ENCODE results near the gene ITGA7.
A peak's percentile ranks its signal among the peaks of the same experiment; 100 is the strongest.
"Not testable (repeated sequence)": the region's sequence is repeated elsewhere in the genome, so short reads cannot be mapped to it uniquely, and the experiment has no call there.

Gene ITGA7

GRCh38 chr12:55651299-55651683 is 56.4 kb downstream of the ITGA7 start:
- Histone ChIP-seq H3K4me1 (ENCODE audit: control insufficient read depth, insufficient read depth, low read depth, low read length) (peaks cover 2% of the 10 kb centered on the region), H4K8ac (ENCODE audit: low read length) (no peak overlapping the region), H4K91ac (ENCODE audit: low read length) (no peak overlapping the region), H3K9ac (ENCODE audit: low read length) (no peak overlapping the region), H3K36me3 (ENCODE audit: control insufficient read depth in 1 of 2, insufficient read depth in 2 of 2, low read depth in 1 of 2, low read length in 2 of 2) (peaks cover 0 to 2% of the 10 kb centered on the region in 2 experiments), H2BK15ac (ENCODE audit: low read depth, poor library complexity, severe bottlenecking) (no peak overlapping the region), H3K9me3 (ENCODE audit: control insufficient read depth, low read length) (no peaks in the 10 kb centered on the region), H3K14ac (ENCODE audit: low read length in 2 of 2) (no peak overlapping the region), H3K4ac (ENCODE audit: low read depth in 1 of 2, low read length in 2 of 2) (no peak overlapping the region), H3K23ac (ENCODE audit: low read length in 2 of 2) (no peak overlapping the region), H3K27ac (ENCODE audit: low read length, poor library complexity, severe bottlenecking) (no peak overlapping the region), H2BK5ac (ENCODE audit: low read depth, low read length, poor library complexity, severe bottlenecking) (no peak overlapping the region), H3K4me2 (ENCODE audit: low read length, poor library complexity, severe bottlenecking) (no peak overlapping the region), H3K79me1 (replicated peaks; ENCODE audit: low read length, poor library complexity, severe bottlenecking) (no peaks in the 10 kb centered on the region), H3K27me3 (ENCODE audit: control insufficient read depth in 1 of 2, insufficient read depth in 1 of 2, low read length in 2 of 2) (no peaks in the 10 kb centered on the region), H3K4me3 (ENCODE audit: insufficient read depth in 1 of 2, low read depth in 1 of 2, low read length in 2 of 2) (no peak overlapping the region), H2AK5ac (ENCODE audit: low read length, severe bottlenecking) (no peak overlapping the region), H2BK120ac (ENCODE audit: low read depth, low read length) (no peak overlapping the region), H2BK12ac (ENCODE audit: low read length in 2 of 2) (no peak overlapping the region), H2AFZ (ENCODE audit: low read depth, low read length) (no peak overlapping the region), H3K18ac (ENCODE audit: low read depth in 1 of 2, low read length in 2 of 2) (no peak overlapping the region)
- 64% methylated on average over 4 of the region's 5 CpGs for WGBS
- no peak for DNase-seq

GRCh38 chr12:55650620-55651298 is 56.9 kb downstream of the ITGA7 start:
- H3K4me2 ChIP-seq (ENCODE audit: low read length, poor library complexity, severe bottlenecking); H2BK120ac ChIP-seq (ENCODE audit: low read depth, low read length); H3K4ac ChIP-seq (ENCODE audit: low read depth in 1 of 2, low read length in 2 of 2); H3K27me3 ChIP-seq (ENCODE audit: control insufficient read depth in 1 of 2, insufficient read depth in 1 of 2, low read length in 2 of 2); DNase-seq; H3K9me3 ChIP-seq (ENCODE audit: control insufficient read depth, low read length); H2BK12ac ChIP-seq (ENCODE audit: low read length in 2 of 2); H3K23ac ChIP-seq (ENCODE audit: low read length in 2 of 2); H2BK15ac ChIP-seq (ENCODE audit: low read depth, poor library complexity, severe bottlenecking); H3K4me1 ChIP-seq (ENCODE audit: control insufficient read depth, insufficient read depth, low read depth, low read length); H4K91ac ChIP-seq (ENCODE audit: low read length); H2AFZ ChIP-seq (ENCODE audit: low read depth, low read length); H3K14ac ChIP-seq (ENCODE audit: low read length in 2 of 2); H2BK5ac ChIP-seq (ENCODE audit: low read depth, low read length, poor library complexity, severe bottlenecking); H4K8ac ChIP-seq (ENCODE audit: low read length); H3K36me3 ChIP-seq (ENCODE audit: control insufficient read depth in 1 of 2, insufficient read depth in 2 of 2, low read depth in 1 of 2, low read length in 2 of 2); H3K18ac ChIP-seq (ENCODE audit: low read depth in 1 of 2, low read length in 2 of 2); H3K9ac ChIP-seq (ENCODE audit: low read length); H3K27ac ChIP-seq (ENCODE audit: low read length, poor library complexity, severe bottlenecking); H3K79me1 ChIP-seq (replicated peaks; ENCODE audit: low read length, poor library complexity, severe bottlenecking); H2AK5ac ChIP-seq (ENCODE audit: low read length, severe bottlenecking); H3K4me3 ChIP-seq (ENCODE audit: insufficient read depth in 1 of 2, low read depth in 1 of 2, low read length in 2 of 2): not testable (repeated sequence)
- WGBS = 68% methylated on average over 3 of the region's 4 CpGs

- Histone ChIP-seq H3K9me3 (ENCODE audit: control insufficient read depth, low read length) (no peaks in the 10 kb centered on the region), H2BK120ac (ENCODE audit: low read depth, low read length) (no peak overlapping the region), H2BK12ac (ENCODE audit: low read length in 2 of 2) (no peak overlapping the region), H3K18ac (ENCODE audit: low read depth in 1 of 2, low read length in 2 of 2) (no peak overlapping the region), H3K79me1 (replicated peaks; ENCODE audit: low read length, poor library complexity, severe bottlenecking) (no peaks in the 10 kb centered on the region), H3K9ac (ENCODE audit: low read length) (peak overlapping the region; percentile 70), H3K27ac (ENCODE audit: low read length, poor library complexity, severe bottlenecking) (no peak overlapping the region), H3K4ac (ENCODE audit: low read depth in 1 of 2, low read length in 2 of 2) (no peak overlapping the region), H3K4me2 (ENCODE audit: low read length, poor library complexity, severe bottlenecking) (no peak overlapping the region), H4K8ac (ENCODE audit: low read length) (no peak overlapping the region), H2AK5ac (ENCODE audit: low read length, severe bottlenecking) (no peak overlapping the region), H3K36me3 (ENCODE audit: control insufficient read depth in 1 of 2, insufficient read depth in 2 of 2, low read depth in 1 of 2, low read length in 2 of 2) (peaks cover 0 to 4% of the 10 kb centered on the region in 2 experiments), H3K4me3 (ENCODE audit: insufficient read depth in 1 of 2, low read depth in 1 of 2, low read length in 2 of 2) (no peak overlapping the region), H3K14ac (ENCODE audit: low read length in 2 of 2) (no peak overlapping the region), H3K23ac (ENCODE audit: low read length in 2 of 2) (no peak overlapping the region), H2BK15ac (ENCODE audit: low read depth, poor library complexity, severe bottlenecking) (no peak overlapping the region), H4K91ac (ENCODE audit: low read length) (no peak overlapping the region), H2BK5ac (ENCODE audit: low read depth, low read length, poor library complexity, severe bottlenecking) (no peak overlapping the region), H2AFZ (ENCODE audit: low read depth, low read length) (no peak overlapping the region), H3K4me1 (ENCODE audit: control insufficient read depth, insufficient read depth, low read depth, low read length) (peaks cover 5% of the 10 kb centered on the region), H3K27me3 (ENCODE audit: control insufficient read depth in 1 of 2, insufficient read depth in 1 of 2, low read length in 2 of 2) (no peaks in the 10 kb centered on the region)
- no peak for DNase-seq
- WGBS = 93% methylated on average over 5 of the region's 5 CpGs
Measured at GRCh38 chr12:55647027-55647426, 60.7 kb downstream of the ITGA7 start.

GRCh38 chr12:55644591-55644990 is 63.1 kb downstream of the ITGA7 start:
- Histone ChIP-seq H2AK5ac (ENCODE audit: low read length, severe bottlenecking) (no peak overlapping the region), H2AFZ (ENCODE audit: low read depth, low read length) (no peak overlapping the region), H3K4me2 (ENCODE audit: low read length, poor library complexity, severe bottlenecking) (no peak overlapping the region), H3K27me3 (ENCODE audit: control insufficient read depth in 1 of 2, insufficient read depth in 1 of 2, low read length in 2 of 2) (peaks cover 15 to 19% of the 10 kb centered on the region in 2 experiments), H3K79me1 (replicated peaks; ENCODE audit: low read length, poor library complexity, severe bottlenecking) (no peaks in the 10 kb centered on the region), H3K18ac (ENCODE audit: low read depth in 1 of 2, low read length in 2 of 2) (no peak overlapping the region), H3K4ac (ENCODE audit: low read depth in 1 of 2, low read length in 2 of 2) (no peak overlapping the region), H2BK120ac (ENCODE audit: low read depth, low read length) (no peak overlapping the region), H3K36me3 (ENCODE audit: control insufficient read depth in 1 of 2, insufficient read depth in 2 of 2, low read depth in 1 of 2, low read length in 2 of 2) (peaks cover 0 to 4% of the 10 kb centered on the region in 2 experiments), H2BK15ac (ENCODE audit: low read depth, poor library complexity, severe bottlenecking) (no peak overlapping the region), H3K23ac (ENCODE audit: low read length in 2 of 2) (no peak overlapping the region), H3K27ac (ENCODE audit: low read length, poor library complexity, severe bottlenecking) (no peak overlapping the region), H2BK12ac (ENCODE audit: low read length in 2 of 2) (no peak overlapping the region), H2BK5ac (ENCODE audit: low read depth, low read length, poor library complexity, severe bottlenecking) (no peak overlapping the region), H3K9me3 (ENCODE audit: control insufficient read depth, low read length) (no peaks in the 10 kb centered on the region), H3K9ac (ENCODE audit: low read length) (no peak overlapping the region), H4K91ac (ENCODE audit: low read length) (no peak overlapping the region), H3K4me1 (ENCODE audit: control insufficient read depth, insufficient read depth, low read depth, low read length) (peaks cover 4% of the 10 kb centered on the region), H3K14ac (ENCODE audit: low read length in 2 of 2) (no peak overlapping the region), H4K8ac (ENCODE audit: low read length) (no peak overlapping the region), H3K4me3 (ENCODE audit: insufficient read depth in 1 of 2, low read depth in 1 of 2, low read length in 2 of 2) (no peak overlapping the region)
- DNase-seq = no peak
- no CpG with 5 or more reads among the region's 1 CpG for WGBS

Data from mesenchymal stem cell (in vitro differentiated cells and primary cell).